Prostate gland (tissue), 2 donors: ENCODE measurements around the gene DNAH6. TPM values are rescaled to one million over a fixed set of nuclear protein-coding genes. Genes with fewer than 3 reads are reported as not detected.

Experiments used
- DNase-seq: peaks from one replicate; pipeline ENCODE4 v3.0.0-alpha.2; 2019; ENCODE audit warnings: low spot score
- H3K27ac ChIP-seq, 2 donors: fragments of 200-600 bp; sonication (generic); 2 replicates each; pipeline ENCODE4 v1.5.1; 2017 to 2019
- H3K27me3 ChIP-seq: fragments of 200-600 bp; sonication (generic); replicated peaks from 2 replicates; pipeline ENCODE4 v1.5.1; 2019; ENCODE audit not compliant: insufficient read depth
- H3K36me3 ChIP-seq, 2 donors: fragments of 200-600 bp; sonication (generic); 1 replicate in 1 of 2; 2 replicates in 1 of 2; pipeline versions ENCODE4 v1.5.1 to v1.8.1; 2017 to 2019
- H3K4me1 ChIP-seq: fragments of 200-600 bp; sonication (generic); replicated peaks from 2 replicates; pipeline ENCODE4 v1.5.1; 2019
- H3K4me3 ChIP-seq, 2 donors: fragments of 200-600 bp; sonication (generic); 2 replicates each; pipeline ENCODE4 v1.5.1; 2017 to 2019
- H3K9me3 ChIP-seq: fragments of 200-600 bp; sonication (generic); 2 replicates; pipeline ENCODE4 v1.5.1; 2017
- POLR2A ChIP-seq: fragments of 450-650 bp; IDR thresholded peaks from one replicate; pipeline ENCODE4 v1.6.1; 2016; ENCODE audit warnings: antibody characterized with exemption, mild to moderate bottlenecking
- POLR2AphosphoS5 ChIP-seq: sonication (generic); formaldehyde crosslinking; IDR thresholded peaks from one replicate; pipeline ENCODE4 v1.6.1; 2017; ENCODE audit warnings: antibody characterized with exemption
- WGBS: methylation state at CpG from one replicate; pipeline ENCODE4 v1.1.5; 2018; 5-methylcytosine and 5-hydroxymethylcytosine counted together
- intact Hi-C: fragments of 100-400 bp; cut with DNase I; formaldehyde crosslinking; loops from one replicate; pipeline ENCODE4 v1.14.2; 2022
- total RNA-seq, 2 donors: library from RNA; depleted of rRNA; stranded (reverse); fragments of >200 nt; gene quantifications; one replicate each; pipeline ENCODE4 v1.1.0, GENCODE V29; 2016
- TF ChIP-seq, protein P1 (sequence below), 4 experiments: fragments of 200-600 bp in 2 of 4; fragments of 450-650 bp in 2 of 4; sonication (generic) in 2 of 4; IDR thresholded peaks; 1 replicate in 3 of 4; 2 replicates in 1 of 4; pipeline ENCODE4 v1.5.1; 2016 to 2019; ENCODE audit warnings: antibody characterized with exemption in 4 of 4, mild to moderate bottlenecking in 2 of 4, moderate library complexity in 2 of 4

DNAH6 gene
- total RNA-seq, 2 donors from 2014 or later = 1.1 to 4.9 TPM

DNA sequence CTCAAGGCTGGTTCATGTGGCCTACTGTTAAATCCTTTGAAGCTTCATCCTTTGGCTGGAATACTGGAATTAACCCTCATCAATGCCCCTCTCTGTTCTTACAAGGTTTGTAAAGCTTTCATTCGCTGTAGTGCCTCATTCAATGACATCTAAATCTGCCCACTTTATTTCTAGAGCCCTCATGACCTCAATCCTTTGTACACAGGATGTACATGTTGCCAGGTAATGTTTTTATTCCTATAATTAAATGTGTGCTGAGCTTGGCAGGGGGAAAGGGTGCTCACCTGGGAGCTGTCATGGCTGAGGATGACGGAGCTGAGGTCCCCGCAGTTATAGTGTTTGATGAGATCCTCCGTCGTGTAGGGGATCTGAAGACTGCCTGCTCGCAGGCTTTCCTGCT, 325.3 kb downstream of the DNAH6 start:
- H3K27me3 ChIP-seq = no peaks in the 10 kb centered on the region
- H3K27ac ChIP-seq = no peak overlapping the region
- no peaks in the 10 kb centered on the region for H3K4me1 ChIP-seq
- intact Hi-C loops = no loop called here
- H3K9me3 ChIP-seq = no peaks in the 10 kb centered on the region
- DNase-seq = no peak
- 86% methylated on average over 6 of the region's 6 CpGs for WGBS
- TF ChIP-seq, protein P1, sequence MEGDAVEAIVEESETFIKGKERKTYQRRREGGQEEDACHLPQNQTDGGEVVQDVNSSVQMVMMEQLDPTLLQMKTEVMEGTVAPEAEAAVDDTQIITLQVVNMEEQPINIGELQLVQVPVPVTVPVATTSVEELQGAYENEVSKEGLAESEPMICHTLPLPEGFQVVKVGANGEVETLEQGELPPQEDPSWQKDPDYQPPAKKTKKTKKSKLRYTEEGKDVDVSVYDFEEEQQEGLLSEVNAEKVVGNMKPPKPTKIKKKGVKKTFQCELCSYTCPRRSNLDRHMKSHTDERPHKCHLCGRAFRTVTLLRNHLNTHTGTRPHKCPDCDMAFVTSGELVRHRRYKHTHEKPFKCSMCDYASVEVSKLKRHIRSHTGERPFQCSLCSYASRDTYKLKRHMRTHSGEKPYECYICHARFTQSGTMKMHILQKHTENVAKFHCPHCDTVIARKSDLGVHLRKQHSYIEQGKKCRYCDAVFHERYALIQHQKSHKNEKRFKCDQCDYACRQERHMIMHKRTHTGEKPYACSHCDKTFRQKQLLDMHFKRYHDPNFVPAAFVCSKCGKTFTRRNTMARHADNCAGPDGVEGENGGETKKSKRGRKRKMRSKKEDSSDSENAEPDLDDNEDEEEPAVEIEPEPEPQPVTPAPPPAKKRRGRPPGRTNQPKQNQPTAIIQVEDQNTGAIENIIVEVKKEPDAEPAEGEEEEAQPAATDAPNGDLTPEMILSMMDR (IDR thresholded peaks at IDR 0.05) = no peak
- TF ChIP-seq POLR2A (no peak), POLR2AphosphoS5 (no peak)
- H3K36me3 ChIP-seq = no peaks in the 10 kb centered on the region
- no peak overlapping the region for H3K4me3 ChIP-seq

- no peaks in the 10 kb centered on the region for H3K4me1 ChIP-seq
- TF ChIP-seq, protein P1 (IDR thresholded peaks at IDR 0.05) = no peak
- TF ChIP-seq POLR2AphosphoS5 = no peak
- TF ChIP-seq POLR2A = no peak
- H3K36me3 ChIP-seq = no peaks in the 10 kb centered on the region
- no peak for DNase-seq
- no peak overlapping the region for H3K27ac ChIP-seq
- 92% methylated on average over 8 of the region's 8 CpGs for WGBS
- no peak overlapping the region for H3K4me3 ChIP-seq
- intact Hi-C loops = no loop called here
- H3K27me3 ChIP-seq = no peaks in the 10 kb centered on the region
- no peaks in the 10 kb centered on the region for H3K9me3 ChIP-seq
Measured at GRCh38 chr2:84844141-84844540, 327.8 kb downstream of the DNAH6 start.

- H3K9me3 ChIP-seq = no peaks in the 10 kb centered on the region
- H3K27ac ChIP-seq = no peak overlapping the region
- no peaks in the 10 kb centered on the region for H3K4me1 ChIP-seq
- no peaks in the 10 kb centered on the region for H3K27me3 ChIP-seq
- no peak for DNase-seq
- TF ChIP-seq POLR2AphosphoS5 (no peak), POLR2A (no peak)
- TF ChIP-seq, protein P1 (IDR thresholded peaks at IDR 0.05) = no peak
- no peak overlapping the region for H3K4me3 ChIP-seq
- no peaks in the 10 kb centered on the region for H3K36me3 ChIP-seq
- 63% methylated on average over 5 of the region's 5 CpGs for WGBS
- intact Hi-C loops = no loop called here
Measured at GRCh38 chr2:84846041-84846663, 329.9 kb downstream of the DNAH6 start.

DNA sequence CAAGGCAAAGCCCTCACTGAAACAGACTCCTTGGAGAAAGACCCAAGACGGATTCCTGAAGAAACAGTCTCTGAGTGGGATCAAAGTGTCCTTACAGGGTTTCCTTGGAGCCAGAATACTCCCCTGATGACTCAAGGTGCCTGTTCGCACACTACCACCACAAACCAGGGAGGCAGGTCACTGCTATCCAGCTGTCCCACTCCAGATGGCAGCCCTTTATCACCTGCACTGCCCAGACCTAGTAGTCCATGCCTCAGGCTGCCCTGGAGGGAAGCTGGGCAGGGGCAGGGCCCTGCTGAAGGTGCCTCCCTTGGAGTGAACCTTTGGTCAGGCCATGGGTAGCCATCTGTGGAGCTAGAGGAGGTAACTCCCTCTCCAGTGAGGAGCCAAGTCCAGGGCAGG, 330.4 kb downstream of the DNAH6 start:
- no peak for DNase-seq
- no peak overlapping the region for H3K27ac ChIP-seq
- H3K4me1 ChIP-seq = no peaks in the 10 kb centered on the region
- no peak overlapping the region for H3K4me3 ChIP-seq
- no peaks in the 10 kb centered on the region for H3K9me3 ChIP-seq
- 79% methylated on average over 2 of the region's 2 CpGs for WGBS
- H3K36me3 ChIP-seq = no peaks in the 10 kb centered on the region
- TF ChIP-seq, protein P1 (IDR thresholded peaks at IDR 0.05) = no peak
- TF ChIP-seq POLR2A = no peak
- no peak for TF ChIP-seq POLR2AphosphoS5
- no peaks in the 10 kb centered on the region for H3K27me3 ChIP-seq
- intact Hi-C loops = no loop called here

DNA sequence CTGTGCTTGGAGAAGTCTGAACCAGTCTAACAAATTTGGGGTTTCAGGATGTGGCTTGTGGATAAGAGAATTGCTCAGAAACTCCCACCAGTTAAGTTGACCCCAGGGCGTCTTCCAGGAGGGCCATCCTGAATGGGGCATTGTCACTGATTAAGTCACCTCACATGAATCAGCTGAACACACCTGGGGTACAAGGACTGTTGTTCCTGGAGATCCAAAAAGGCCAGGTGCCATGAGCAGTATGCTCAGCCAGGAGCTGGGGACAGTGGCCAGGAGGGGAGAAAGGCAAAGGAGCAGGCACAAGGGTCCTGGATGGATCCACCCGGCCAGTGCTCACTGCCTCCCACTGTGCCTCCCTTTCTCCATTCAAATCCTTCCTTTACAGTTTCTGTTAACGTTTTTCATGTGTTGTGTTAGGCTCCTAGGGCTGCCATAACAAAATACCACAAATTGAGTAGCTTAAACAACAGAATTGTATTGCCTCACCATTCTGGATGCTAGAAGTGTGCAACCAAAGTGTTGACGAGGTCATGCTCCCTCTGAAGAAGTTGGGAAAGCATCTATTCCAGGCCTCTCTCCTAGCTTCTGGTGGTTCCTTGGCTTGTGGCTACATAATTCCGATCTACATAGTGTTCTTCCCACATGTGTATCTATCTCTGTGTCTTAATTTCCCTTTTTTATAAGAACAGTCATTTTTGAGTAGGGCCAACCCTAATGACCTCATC, 331.2 kb downstream of the DNAH6 start:
- WGBS = 73% methylated on average over 5 of the region's 5 CpGs
- no peak overlapping the region for H3K27ac ChIP-seq

More for the DNA sequence above, 331.2 kb downstream of the DNAH6 start:
- H3K9me3 ChIP-seq = no peaks in the 10 kb centered on the region
- TF ChIP-seq, protein P1 (IDR thresholded peaks at IDR 0.05) = no peak
- TF ChIP-seq POLR2AphosphoS5 (no peak), POLR2A (no peak)
- no peaks in the 10 kb centered on the region for H3K4me1 ChIP-seq
- intact Hi-C loops = no loop called here
- no peaks in the 10 kb centered on the region for H3K36me3 ChIP-seq
- no peak for DNase-seq
- no peak overlapping the region for H3K4me3 ChIP-seq
- no peaks in the 10 kb centered on the region for H3K27me3 ChIP-seq
